GM12878 (cell line): ENCODE measurements around the gene HSPBAP1. TPM values are rescaled to one million over a fixed set of nuclear protein-coding genes. Genes with fewer than 3 reads are reported as not detected.

ENCODE experiments used
- ATAC-seq: fragments of 200-7000 bp; cut with Tn5 transposase; 3 replicates; pipeline ENCODE4 v1.9.1; 2020; ENCODE audit warnings: mild to moderate bottlenecking, moderate library complexity
- BruUV-seq: library from RNA; stranded (reverse); fragments of 400-500 nt; replicated peaks from 2 replicates; lab custom pipeline; 2021; lab: Mats Ljungman, UMichigan
- CTCF ChIA-PET: fragments of 300-600 bp; sonication (Branson Sonifier 250); formaldehyde crosslinking; extraction: SDS; loops from one replicate; lab custom pipeline; 2021; ENCODE audit warnings: inconsistent platforms; lab: Yijun Ruan, JAX
- POLR2A ChIA-PET: fragments of 350-600 bp; formaldehyde crosslinking; extraction: SDS; loops from one replicate; lab custom pipeline; 2021; ENCODE audit warnings: inconsistent platforms; lab: Charles Lee
- RAD21 ChIA-PET: fragments of 300-600 bp; sonication (Branson Sonifier 250); formaldehyde crosslinking; loops from one replicate; lab custom pipeline; 2023; ENCODE audit warnings: antibody characterized with exemption; ENCODE audit not compliant: unreplicated experiment; lab: Charles Lee
- SMC1A ChIA-PET: fragments of 300-600 bp; sonication (Branson Sonifier 250); formaldehyde crosslinking; loops from one replicate; lab custom pipeline; 2023; ENCODE audit not compliant: unreplicated experiment, uncharacterized antibody; lab: Charles Lee
- DNase-seq: peaks from one replicate; pipeline ENCODE4 v3.0.0-alpha.2; 2011; ENCODE audit warnings: low read depth, low spot score
- FAIRE-seq: peaks from 3 replicates; lab custom pipeline; 2011; peaks lifted over from hg19 to GRCh38; lab: Jason Lieb, UNC
- H2AFZ ChIP-seq: 2 replicates; pipeline ENCODE4 v1.6.0; 2011; ENCODE audit warnings: low read depth, low read length, control low read depth; ENCODE audit not compliant: control insufficient read depth
- H3K27ac ChIP-seq: 2 replicates; pipeline ENCODE4 v1.5.1; 2011; ENCODE audit warnings: control low read depth; ENCODE audit not compliant: control insufficient read depth, insufficient read depth
- H3K27me3 ChIP-seq, 2 experiments: replicated peaks in 1 of 2; 2 replicates each; pipeline versions ENCODE4 v1.6.0 to v1.6.1; 2011; ENCODE audit warnings: low read length in 1 of 2; ENCODE audit not compliant: control insufficient read depth in 2 of 2, insufficient read depth in 2 of 2
- H3K36me3 ChIP-seq, 2 experiments: 2 replicates each; pipeline ENCODE4 v1.5.1; 2011; ENCODE audit warnings: low read length in 1 of 2; ENCODE audit not compliant: control insufficient read depth in 2 of 2, insufficient read depth in 2 of 2
- H3K4me1 ChIP-seq: 2 replicates; pipeline ENCODE4 v1.6.1; 2011; ENCODE audit warnings: mild to moderate bottlenecking, low read length, moderate library complexity, mixed read lengths; ENCODE audit not compliant: control insufficient read depth, insufficient read depth
- H3K4me2 ChIP-seq: 2 replicates; pipeline ENCODE4 v1.6.0; 2011; ENCODE audit warnings: control low read depth; ENCODE audit not compliant: control insufficient read depth, insufficient read depth
- H3K4me3 ChIP-seq: fragments of 200-600 bp; sonication (generic); 2 replicates; pipeline ENCODE4 v1.5.1; 2016
- H3K79me2 ChIP-seq: 2 replicates; pipeline ENCODE4 v1.6.0; 2011; ENCODE audit warnings: low read length; ENCODE audit not compliant: control insufficient read depth, insufficient read depth
- H3K9ac ChIP-seq: 2 replicates; pipeline ENCODE4 v1.8.0; 2011; ENCODE audit warnings: low read length, control low read depth, mixed read lengths; ENCODE audit not compliant: control insufficient read depth, insufficient read depth
- H3K9me3 ChIP-seq: replicated peaks from 3 replicates; pipeline ENCODE4 v1.5.1; 2011; ENCODE audit warnings: mild to moderate bottlenecking, low read length; ENCODE audit not compliant: control insufficient read depth, insufficient read depth
- H4K20me1 ChIP-seq: 2 replicates; pipeline ENCODE4 v1.6.0; 2011; ENCODE audit not compliant: control insufficient read depth, insufficient read depth
- ATF7 ChIP-seq: fragments of 450-650 bp; IDR thresholded peaks from 2 replicates; pipeline ENCODE4 v1.6.1; 2016; ENCODE audit warnings: low read depth, mild to moderate bottlenecking
- BRCA1 ChIP-seq: IDR thresholded peaks from 2 replicates; pipeline ENCODE4 v1.6.1; 2011; ENCODE audit warnings: low read depth, low read length, improper control_type of control experiment
- E4F1 ChIP-seq: fragments of 450-650 bp; IDR thresholded peaks from 2 replicates; pipeline ENCODE4 v1.6.1; 2018; ENCODE audit warnings: borderline replicate concordance, mild to moderate bottlenecking; ENCODE audit not compliant: partially characterized antibody
- EP300 ChIP-seq, 2 experiments: fragments of 150-350 bp in 1 of 2; IDR thresholded peaks; 2 replicates each; pipeline ENCODE4 v1.6.1; 2011 to 2012; ENCODE audit warnings: low read depth in 2 of 2, low read length in 2 of 2, borderline replicate concordance in 1 of 2, improper control_type of control experiment in 1 of 2, inconsistent platforms in 1 of 2; ENCODE audit not compliant: control insufficient read depth in 1 of 2
- KLF5 ChIP-seq: fragments of 450-650 bp; IDR thresholded peaks from 2 replicates; pipeline ENCODE4 v1.6.1; 2014; ENCODE audit warnings: mild to moderate bottlenecking; ENCODE audit not compliant: partially characterized antibody
- MEF2B ChIP-seq: fragments of 450-650 bp; IDR thresholded peaks from 2 replicates; pipeline ENCODE4 v1.6.1; 2018; ENCODE audit warnings: mild to moderate bottlenecking, moderate library complexity; ENCODE audit not compliant: partially characterized antibody, poor library complexity, severe bottlenecking
- POLR2AphosphoS2 ChIP-seq: IDR thresholded peaks from 2 replicates; pipeline ENCODE4 v1.6.1; 2011; ENCODE audit warnings: low read depth, mild to moderate bottlenecking, low read length, improper control_type of control experiment, moderate library complexity
- RELB ChIP-seq: fragments of 450-650 bp; IDR thresholded peaks from 2 replicates; pipeline ENCODE4 v1.6.1; 2017; ENCODE audit warnings: low read depth, mild to moderate bottlenecking, moderate library complexity
- REST ChIP-seq: IDR thresholded peaks from 2 replicates; pipeline ENCODE4 v1.6.1; 2012; ENCODE audit warnings: mild to moderate bottlenecking, low read depth, low read length
- RUNX3 ChIP-seq: IDR thresholded peaks from 2 replicates; pipeline ENCODE4 v1.6.1; 2012; ENCODE audit warnings: low read length, inconsistent platforms
- SKIL ChIP-seq: fragments of 450-650 bp; IDR thresholded peaks from 2 replicates; pipeline ENCODE4 v1.6.1; 2017; ENCODE audit warnings: mild to moderate bottlenecking, low read depth, inconsistent platforms; ENCODE audit not compliant: poor library complexity, severe bottlenecking
- SMARCA5 ChIP-seq: fragments of 450-650 bp; IDR thresholded peaks from 2 replicates; pipeline ENCODE4 v1.6.1; 2017; ENCODE audit warnings: mild to moderate bottlenecking
- TCF7 ChIP-seq: IDR thresholded peaks from 2 replicates; pipeline ENCODE4 v1.6.1; 2014; ENCODE audit warnings: antibody characterized with exemption, borderline replicate concordance
- WGBS: methylation state at CpG from one replicate; pipeline ENCODE4 v1.1.6; 2016; ENCODE audit warnings: low lambda C conversion rate; ENCODE audit not compliant: insufficient replicate concordance, insufficient coverage; ENCODE audit errors: missing lambda C conversion rate; 5-methylcytosine and 5-hydroxymethylcytosine counted together
- in situ Hi-C: fragments of 300-500 bp; cut with MboI; formaldehyde crosslinking; loops from 9 replicates; pipeline ENCODE4 v1.14.3; 2018; ENCODE audit warnings: mixed read lengths
- intact Hi-C: fragments of 100-400 bp; cut with micrococcal nuclease; formaldehyde crosslinking; loops from one replicate; pipeline ENCODE4 v1.14.2; 2022; ENCODE audit not compliant: unreplicated experiment
- polyA plus RNA-seq, 11 experiments: library from polyadenylated mRNA; depleted of rRNA in 4 of 11; unstranded in 6 of 11; stranded (reverse) in 5 of 11; fragments of >200 nt; fragmentation: Nextera tagmentation in 4 of 11; fragmentation: Illumina TruSeq in 1 of 11; extraction: Ambion mirVana in 4 of 11; extraction: Trizol in 1 of 11; gene quantifications; 1 replicate in 1 of 11; 2 replicates in 10 of 11; pipeline versions ENCODE4 v1.2.1 to v1.2.3, GENCODE V29; 2011 to 2016; ENCODE audit warnings: inconsistent platforms in 2 of 11, missing spikeins in 2 of 11, low read depth in 1 of 11
- total RNA-seq, 4 experiments: library from RNA; depleted of rRNA in 3 of 4; stranded (reverse); fragments of >200 nt in 3 of 4; fragmentation: Illumina TruSeq in 1 of 4; extraction: Trizol in 1 of 4; gene quantifications; 2 replicates each; pipeline versions ENCODE4 v1.2.1 to v1.2.3, GENCODE V29; 2013 to 2021

HSPBAP1 gene
- total and polyA plus RNA-seq, 10 of the 15 experiments (the other 5 are each of a cell fraction or from before 2014, with no cell fraction given), result 3.2 to 10.3 (median 7.9) TPM

GRCh38 chr3:122755491-122755890 is 38.1 kb downstream of the HSPBAP1 start:
- ATAC-seq, result no peak
- intact Hi-C loops, result loop anchor here (2.0 to 10.0 kb wide), 2 partner anchors 189 to 273 kb away; no protein-coding TSS in a partner anchor
- Histone ChIP-seq H3K4me1 (no peaks in the 10 kb centered on the region), H3K4me3 (no peak overlapping the region), H3K79me2 (no peaks in the 10 kb centered on the region), H3K9ac (no peak overlapping the region), H4K20me1 (no peaks in the 10 kb centered on the region), H3K9me3 (no peaks in the 10 kb centered on the region), H3K27ac (no peak overlapping the region), H3K36me3 (no peaks in the 10 kb centered on the region; a peak in 1 of 4 replicates), H3K27me3 (no peaks in the 10 kb centered on the region), H2AFZ (no peak overlapping the region), H3K4me2 (no peak overlapping the region)
- ChIA-PET SMC1A (interaction anchor here (0.7 to 1.7 kb wide), 14 partner anchors 10 to 274 kb away, joined by 3 to 10 read pairs (median 5); partner anchors contain the start of gene HSPBAP1), POLR2A (interaction anchor here (0.6 kb wide), 2 partner anchors 18 to 69 kb away, joined by 3 read pairs; no protein-coding TSS in a partner anchor), CTCF (interaction anchor here (0.6 to 2.9 kb wide), 35 partner anchors 10 to 552 kb away, joined by 3 to 21 read pairs (median 4); partner anchors contain the start of genes HSPBAP1 and SEMA5B), RAD21 (interaction anchor here (1.0 to 1.4 kb wide), 8 partner anchors 17 to 276 kb away, joined by 3 to 10 read pairs (median 4); partner anchors contain the start of gene SEMA5B)
- 100% methylated on average over 2 of the region's 2 CpGs for WGBS
- in situ Hi-C loops, result loop anchor here (5.0 kb wide), 1 partner anchor 277 kb away; no protein-coding TSS in a partner anchor
- no TSS peak for BruUV-seq
- no peak for FAIRE-seq
- DNase-seq, result no peak
- no peak for TF ChIP-seq E4F1
- no peak for TF ChIP-seq SKIL
- TF ChIP-seq REST, result no peak
- no peak for TF ChIP-seq TCF7
- TF ChIP-seq MEF2B, result no peak
- no peak for TF ChIP-seq ATF7
- TF ChIP-seq POLR2AphosphoS2, result no peak
- no peak for TF ChIP-seq SMARCA5
- no peak for TF ChIP-seq RELB
- no peak for TF ChIP-seq RUNX3
- TF ChIP-seq EP300 (IDR thresholded peaks at IDR 0.05; ENCODE audit: borderline replicate concordance in 1 of 2, control insufficient read depth in 1 of 2, low read depth in 2 of 2, low read length in 2 of 2), result no peak
- TF ChIP-seq KLF5, result no peak
- no peak for TF ChIP-seq BRCA1
